PC-3 (cell line): ENCODE results near the gene SLC25A36.

Source experiments
- EZH2 ChIP-seq: fragments of 300-600 bp; sonication (generic); IDR thresholded peaks from one replicate; pipeline ENCODE4 v1.6.1; 2017; ENCODE audit warnings: antibody characterized with exemption, mild to moderate bottlenecking, low read length; ENCODE audit not compliant: unreplicated experiment
- EZH2phosphoT487 ChIP-seq: fragments of 300-600 bp; sonication (generic); IDR thresholded peaks from 2 replicates; pipeline ENCODE4 v1.6.1; 2018; ENCODE audit warnings: mild to moderate bottlenecking, antibody characterized with exemption, low read length, borderline replicate concordance
- TF ChIP-seq, protein P1 (sequence below): fragments of 300-600 bp; sonication (generic); conservative IDR thresholded peaks from 2 replicates; pipeline ENCODE4 v1.5.1; 2017; ENCODE audit warnings: antibody characterized with exemption, low read depth, mild to moderate bottlenecking, low read length

DNA sequence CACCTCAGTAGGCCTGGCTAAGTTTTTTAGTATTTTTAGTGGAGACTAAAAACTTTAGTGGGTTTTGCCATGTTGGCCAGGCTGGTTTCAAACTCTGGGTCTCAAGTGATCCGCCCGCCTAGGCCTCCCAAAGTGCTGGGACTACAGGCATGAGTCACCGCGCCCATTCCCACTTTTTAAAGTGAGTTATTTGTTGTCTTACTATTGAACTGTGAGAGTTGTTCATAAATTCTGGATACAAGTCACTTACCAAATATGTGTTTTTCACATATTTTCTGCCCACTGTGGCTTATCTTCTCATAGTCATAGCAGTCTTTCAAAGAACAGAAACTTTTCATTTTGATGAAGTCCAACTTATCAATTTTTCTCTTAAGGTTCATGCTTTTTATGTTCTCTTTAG lies 79.6 kb downstream of the SLC25A36 start:
- TF ChIP-seq, protein P1, sequence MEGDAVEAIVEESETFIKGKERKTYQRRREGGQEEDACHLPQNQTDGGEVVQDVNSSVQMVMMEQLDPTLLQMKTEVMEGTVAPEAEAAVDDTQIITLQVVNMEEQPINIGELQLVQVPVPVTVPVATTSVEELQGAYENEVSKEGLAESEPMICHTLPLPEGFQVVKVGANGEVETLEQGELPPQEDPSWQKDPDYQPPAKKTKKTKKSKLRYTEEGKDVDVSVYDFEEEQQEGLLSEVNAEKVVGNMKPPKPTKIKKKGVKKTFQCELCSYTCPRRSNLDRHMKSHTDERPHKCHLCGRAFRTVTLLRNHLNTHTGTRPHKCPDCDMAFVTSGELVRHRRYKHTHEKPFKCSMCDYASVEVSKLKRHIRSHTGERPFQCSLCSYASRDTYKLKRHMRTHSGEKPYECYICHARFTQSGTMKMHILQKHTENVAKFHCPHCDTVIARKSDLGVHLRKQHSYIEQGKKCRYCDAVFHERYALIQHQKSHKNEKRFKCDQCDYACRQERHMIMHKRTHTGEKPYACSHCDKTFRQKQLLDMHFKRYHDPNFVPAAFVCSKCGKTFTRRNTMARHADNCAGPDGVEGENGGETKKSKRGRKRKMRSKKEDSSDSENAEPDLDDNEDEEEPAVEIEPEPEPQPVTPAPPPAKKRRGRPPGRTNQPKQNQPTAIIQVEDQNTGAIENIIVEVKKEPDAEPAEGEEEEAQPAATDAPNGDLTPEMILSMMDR: no peak
- TF ChIP-seq EZH2phosphoT487 (no peak), EZH2 (no peak)
